Brain microvascular endothelial cell (primary cell): ENCODE data around the gene NLN.
"Not testable (repeated sequence)": the region's sequence is repeated elsewhere in the genome, so short reads cannot be mapped to it uniquely, and the experiment has no call there.

ENCODE experiments used
- DNase-seq: peaks from one replicate; pipeline ENCODE4 v3.0.0-alpha.2; 2020
- H3K27ac ChIP-seq: fragments of 250-450 bp; sonication (Bioruptor Pico); 2 replicates; pipeline ENCODE4 v1.5.1; 2020; ENCODE audit warnings: mild to moderate bottlenecking, moderate library complexity
- H3K27me3 ChIP-seq: fragments of 250-450 bp; sonication (Bioruptor Pico); replicated peaks from 2 replicates; pipeline ENCODE4 v1.5.1; 2020; ENCODE audit warnings: mild to moderate bottlenecking
- H3K36me3 ChIP-seq: fragments of 250-450 bp; sonication (Bioruptor Pico); replicated peaks from 2 replicates; pipeline ENCODE4 v1.5.1; 2020; ENCODE audit warnings: mild to moderate bottlenecking
- H3K4me3 ChIP-seq: 2 replicates; pipeline ENCODE4 v1.5.1; 2011; ENCODE audit warnings: low read depth, mild to moderate bottlenecking, control low read depth, low read length, moderate library complexity
- CTCF ChIP-seq: IDR thresholded peaks from 2 replicates; pipeline ENCODE4 v1.5.1; 2011; ENCODE audit warnings: low read depth, mild to moderate bottlenecking, moderate library complexity, low read length, control low read depth, inconsistent platforms; ENCODE audit errors: missing control alignments
- in situ Hi-C: cut with HindIII; loops from 2 replicates; pipeline ENCODE4 v1.10.0; 2017; ENCODE audit warnings: low sequenced_read_pairs, low pct_ligation_motif_present

Gene NLN

GRCh38 chr5:65778126-65778525 lies 56.1 kb downstream of the NLN start:
- Histone ChIP-seq H3K4me3 (no peak overlapping the region), H3K27ac (no peak overlapping the region), H3K27me3 (no peaks in the 10 kb centered on the region), H3K36me3 (peaks cover 4% of the 10 kb centered on the region)
- TF ChIP-seq CTCF, result no peak
- in situ Hi-C loops, result no loop called here
- no peak for DNase-seq

GRCh38 chr5:65779643-65780042 lies 57.6 kb downstream of the NLN start:
- H3K36me3 ChIP-seq, result peaks cover 4% of the 10 kb centered on the region
- DNase-seq, result no peak
- H3K27me3 ChIP-seq, result no peaks in the 10 kb centered on the region
- no peak overlapping the region for H3K4me3 ChIP-seq
- TF ChIP-seq CTCF, result no peak
- no peak overlapping the region for H3K27ac ChIP-seq
- in situ Hi-C loops, result no loop called here

- H3K36me3 ChIP-seq, DNase-seq, in situ Hi-C loops, H3K27me3 ChIP-seq, H3K27ac ChIP-seq, H3K4me3 ChIP-seq: not testable (repeated sequence)
These were observed 66.3 kb downstream of the NLN start for GRCh38 chr5:65788296-65788695.

- Histone ChIP-seq H3K4me3 (no peak overlapping the region), H3K36me3 (peaks cover 3% of the 10 kb centered on the region), H3K27ac (no peak overlapping the region), H3K27me3 (no peaks in the 10 kb centered on the region)
- in situ Hi-C loops, result no loop called here
- no peak for DNase-seq
- TF ChIP-seq CTCF, result no peak
These were observed 68.6 kb downstream of the NLN start for GRCh38 chr5:65790371-65791163.

- H3K36me3 ChIP-seq, result peaks cover 3% of the 10 kb centered on the region
- TF ChIP-seq CTCF, result no peak
- H3K27me3 ChIP-seq, result no peaks in the 10 kb centered on the region
- no peak overlapping the region for H3K27ac ChIP-seq
- DNase-seq, result no peak
- in situ Hi-C loops, result no loop called here
- no peak overlapping the region for H3K4me3 ChIP-seq
These were observed 70.0 kb downstream of the NLN start for GRCh38 chr5:65791712-65792673.

GRCh38 chr5:65796269-65796668 lies 74.3 kb downstream of the NLN start:
- Histone ChIP-seq H3K4me3 (no peak overlapping the region), H3K27ac (no peak overlapping the region), H3K27me3 (no peaks in the 10 kb centered on the region), H3K36me3 (no peaks in the 10 kb centered on the region)
- DNase-seq, result no peak
- no peak for TF ChIP-seq CTCF
- in situ Hi-C loops, result no loop called here
